ENCODE data around the gene ADAM15. TPM values are rescaled to one million over a fixed set of nuclear protein-coding genes. Genes with fewer than 3 reads are reported as not detected.

The ADAM15 gene
- total RNA-seq, 4 donors from 2014 or later, result 90.6 to 196 (median 115) TPM

DNA sequence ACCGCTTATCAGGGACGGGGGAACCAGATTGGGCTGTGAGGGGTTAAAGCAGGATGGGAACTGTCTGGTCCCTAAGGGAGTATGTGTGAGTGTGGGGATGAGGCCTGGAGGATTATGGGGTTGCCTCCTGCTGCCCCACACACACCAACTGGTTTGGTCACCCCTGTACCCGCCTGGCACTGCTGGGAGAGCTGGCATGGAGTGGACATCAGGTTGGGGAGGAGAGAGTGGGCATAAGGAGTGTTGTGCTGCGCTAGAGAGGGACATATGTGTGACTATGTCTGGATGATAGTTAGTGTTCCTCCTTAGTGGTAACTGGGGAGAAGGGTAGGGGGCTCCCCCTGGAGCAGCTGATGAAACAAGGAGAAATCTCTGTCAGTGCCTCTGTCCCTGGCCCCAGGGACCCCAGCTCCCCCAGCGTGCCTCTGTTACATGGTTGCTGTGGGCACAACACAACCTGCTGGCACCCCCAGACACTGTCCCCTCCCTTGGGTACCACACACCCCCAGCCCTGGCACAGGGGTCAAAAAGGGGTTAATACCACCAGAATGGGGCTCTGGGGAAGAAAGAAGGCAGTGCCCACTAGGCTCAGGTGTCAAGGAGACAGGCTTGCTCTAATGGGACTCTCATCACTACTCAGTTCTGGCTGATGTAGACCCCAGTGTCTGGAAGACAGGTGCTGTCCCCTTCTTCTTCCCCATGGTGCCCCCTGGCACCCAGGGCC lies 46.6 kb upstream of the ADAM15 start:
- Histone ChIP-seq H3K27ac (peak overlapping the region; percentile 96 to 100 (median 98)), H3K36me3 (no peaks in the 10 kb centered on the region), H3K4me3 (peak overlapping the region; percentile 66 to 97 (median 79)), H3K9me3 (no peaks in the 10 kb centered on the region), H3K4me1 (peaks cover 39 to 66% (median 58%) of the 10 kb centered on the region in 4 donors), H3K27me3 (no peaks in the 10 kb centered on the region)
- WGBS, 2 donors (ENCODE audit: low coverage in 1 of 2), result 22% methylated on average over 5 of the region's 5 CpGs; no CpG with 5 or more reads in 1 of the 2 donors
- intact Hi-C loops (cut with DNase I; ENCODE audit: low total_unique reads), result loop anchor here (5.0 kb wide), 1 partner anchor 37 kb away; no protein-coding TSS in a partner anchor
- peak; percentile 18 for TF ChIP-seq POLR2A (IDR thresholded peaks at IDR 0.05)
- TF ChIP-seq EP300 (IDR thresholded peaks at IDR 0.05; ENCODE audit: low read depth), result no peak
- TF ChIP-seq, protein P1, sequence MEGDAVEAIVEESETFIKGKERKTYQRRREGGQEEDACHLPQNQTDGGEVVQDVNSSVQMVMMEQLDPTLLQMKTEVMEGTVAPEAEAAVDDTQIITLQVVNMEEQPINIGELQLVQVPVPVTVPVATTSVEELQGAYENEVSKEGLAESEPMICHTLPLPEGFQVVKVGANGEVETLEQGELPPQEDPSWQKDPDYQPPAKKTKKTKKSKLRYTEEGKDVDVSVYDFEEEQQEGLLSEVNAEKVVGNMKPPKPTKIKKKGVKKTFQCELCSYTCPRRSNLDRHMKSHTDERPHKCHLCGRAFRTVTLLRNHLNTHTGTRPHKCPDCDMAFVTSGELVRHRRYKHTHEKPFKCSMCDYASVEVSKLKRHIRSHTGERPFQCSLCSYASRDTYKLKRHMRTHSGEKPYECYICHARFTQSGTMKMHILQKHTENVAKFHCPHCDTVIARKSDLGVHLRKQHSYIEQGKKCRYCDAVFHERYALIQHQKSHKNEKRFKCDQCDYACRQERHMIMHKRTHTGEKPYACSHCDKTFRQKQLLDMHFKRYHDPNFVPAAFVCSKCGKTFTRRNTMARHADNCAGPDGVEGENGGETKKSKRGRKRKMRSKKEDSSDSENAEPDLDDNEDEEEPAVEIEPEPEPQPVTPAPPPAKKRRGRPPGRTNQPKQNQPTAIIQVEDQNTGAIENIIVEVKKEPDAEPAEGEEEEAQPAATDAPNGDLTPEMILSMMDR (IDR thresholded peaks at IDR 0.05), result no peak
- in situ Hi-C loops (cut with MboI; ENCODE audit: low pct_ligation_motif_present in 1 of 4, low pct_unique_long_range_greater_than_20kb in 1 of 4, low sequenced_read_pairs in 3 of 4), result no loop called here
- peak; percentile 30 for DNase-seq

DNA sequence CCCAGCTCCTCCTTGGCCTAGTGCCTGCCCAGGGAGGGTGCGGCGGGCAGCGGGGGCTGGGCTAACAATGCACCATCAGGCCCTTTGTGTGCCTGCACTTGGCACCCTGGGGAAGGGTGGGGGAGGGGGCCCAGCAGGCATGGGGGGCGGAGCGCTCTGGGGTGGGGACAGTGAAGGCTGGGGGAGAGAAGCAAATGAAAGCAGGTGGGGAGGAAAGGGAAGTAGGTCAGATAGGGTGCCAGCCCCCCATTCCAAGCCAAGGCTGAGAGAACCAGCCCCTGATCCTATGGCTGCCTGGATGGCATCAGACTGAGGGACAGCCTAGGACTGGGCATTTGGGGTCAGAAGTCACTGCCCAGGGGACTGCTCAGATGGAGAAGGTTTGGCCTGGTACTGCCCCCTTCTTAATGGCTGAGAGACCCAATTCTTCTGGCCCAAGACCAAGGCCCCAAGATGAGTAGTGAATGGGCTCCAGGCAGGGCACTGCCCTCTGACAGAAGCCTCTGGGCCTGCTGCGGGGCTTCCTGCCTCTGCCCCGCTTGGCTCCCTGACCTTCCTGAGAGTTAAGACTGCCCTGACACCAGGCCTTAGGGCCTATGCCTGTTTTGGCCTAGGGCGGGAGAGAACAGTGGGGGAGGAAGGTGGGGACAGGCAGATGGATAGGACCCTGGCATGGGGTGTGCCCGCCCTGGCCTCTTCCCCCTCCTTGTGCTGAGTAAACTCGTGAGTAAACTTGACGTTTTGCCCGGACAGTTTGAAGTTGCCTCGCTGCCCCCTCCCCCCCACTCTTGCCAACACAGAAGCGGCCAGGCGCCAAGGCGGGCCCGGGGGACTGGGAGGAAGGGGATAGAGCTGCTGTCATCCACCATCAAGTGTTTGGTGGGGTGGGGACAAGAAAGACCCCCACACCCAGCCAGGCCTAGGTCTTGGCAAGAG lies 45.8 kb upstream of the ADAM15 start:
- Histone ChIP-seq H3K27me3 (no peaks in the 10 kb centered on the region), H3K27ac (peak overlapping the region; percentile 96 to 100 (median 98)), H3K36me3 (no peaks in the 10 kb centered on the region), H3K9me3 (no peaks in the 10 kb centered on the region), H3K4me1 (peaks cover 31 to 66% (median 58%) of the 10 kb centered on the region in 4 donors), H3K4me3 (peak overlapping the region in 3 of 4 donors; percentile 66 to 86 (median 72))
- intact Hi-C loops (cut with DNase I; ENCODE audit: low total_unique reads) (no loop called here), in situ Hi-C loops (cut with MboI; ENCODE audit: low pct_ligation_motif_present in 1 of 4, low pct_unique_long_range_greater_than_20kb in 1 of 4, low sequenced_read_pairs in 3 of 4) (no loop called here)
- DNase-seq, result peak; percentile 86
- WGBS, 2 donors (ENCODE audit: low coverage in 1 of 2), result 17% methylated on average over 17 of the region's 17 CpGs; no CpG with 5 or more reads in 1 of the 2 donors
- TF ChIP-seq EP300 (IDR thresholded peaks at IDR 0.05; ENCODE audit: low read depth) (no peak), POLR2A (IDR thresholded peaks at IDR 0.05) (peak; percentile 41), POLR2AphosphoS5 (IDR thresholded peaks at IDR 0.05) (peak; percentile 33 to 79 (median 77))
- TF ChIP-seq, protein P1 (IDR thresholded peaks at IDR 0.05), result no peak

DNA sequence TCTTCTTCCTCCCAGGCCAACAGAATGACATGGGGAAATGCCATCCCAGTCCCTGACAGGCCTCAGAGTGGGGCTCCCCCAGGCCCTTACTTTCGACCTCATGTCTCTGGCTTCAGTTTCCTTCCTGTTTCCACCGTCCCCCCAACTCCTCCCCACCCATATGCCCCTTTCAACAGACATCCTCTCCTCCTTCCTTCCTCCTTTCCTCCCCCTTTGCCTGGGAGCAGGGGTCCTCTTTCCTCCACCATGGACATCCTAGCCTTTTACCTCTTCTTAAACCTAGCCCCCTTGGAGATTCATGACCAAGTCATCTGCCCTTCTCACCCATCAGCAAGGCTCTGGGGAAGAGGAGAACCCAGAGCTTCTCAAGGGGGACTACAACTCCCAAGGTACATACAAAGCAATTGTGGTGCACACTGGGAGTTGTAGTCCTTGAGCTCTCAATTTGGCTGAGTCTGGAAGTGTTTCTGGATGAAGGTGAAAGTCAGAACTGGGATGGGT lies 44.5 kb upstream of the ADAM15 start:
- no peak for TF ChIP-seq POLR2A (IDR thresholded peaks at IDR 0.05)
- no peak for TF ChIP-seq POLR2AphosphoS5 (IDR thresholded peaks at IDR 0.05)
- no peak for TF ChIP-seq EP300 (IDR thresholded peaks at IDR 0.05; ENCODE audit: low read depth)
- TF ChIP-seq, protein P1 (IDR thresholded peaks at IDR 0.05), result no peak
- Histone ChIP-seq H3K27ac (peak overlapping the region; percentile 96 to 100 (median 98)), H3K27me3 (no peaks in the 10 kb centered on the region), H3K36me3 (no peaks in the 10 kb centered on the region), H3K9me3 (no peaks in the 10 kb centered on the region), H3K4me3 (peak overlapping the region in 1 of 4 donors; percentile 28), H3K4me1 (peaks cover 36 to 78% (median 71%) of the 10 kb centered on the region in 4 donors)
- DNase-seq, result peak; percentile 37
- intact Hi-C loops (cut with DNase I; ENCODE audit: low total_unique reads), result no loop called here
- in situ Hi-C loops (cut with MboI; ENCODE audit: low pct_ligation_motif_present in 1 of 4, low pct_unique_long_range_greater_than_20kb in 1 of 4, low sequenced_read_pairs in 3 of 4), result no loop called here
- 26 to 28% methylated on average over 2 of the region's 2 CpGs for WGBS, 2 donors (ENCODE audit: low coverage in 1 of 2)
